Endothelial cell (in vitro differentiated cells): Measurements from ENCODE around the gene C1orf210. TPM values are rescaled to one million over a fixed set of nuclear protein-coding genes. Genes with fewer than 3 reads are reported as not detected.
A peak's percentile ranks its signal among the peaks of the same experiment; 100 is the strongest.

ENCODE experiments used
- DNase-seq: peaks from one replicate; pipeline ENCODE4 v3.0.0; 2021; ENCODE audit warnings: low spot score
- H3K27ac Mint-ChIP-seq: one replicate; pipeline ENCODE4 v1.8.0; 2021; ENCODE audit warnings: mixed read lengths, inconsistent platforms; ENCODE audit not compliant: unreplicated experiment
- H3K27me3 Mint-ChIP-seq: one replicate; pipeline ENCODE4 v1.8.0; 2021; ENCODE audit warnings: mild to moderate bottlenecking, moderate library complexity, mixed read lengths, inconsistent platforms; ENCODE audit not compliant: unreplicated experiment
- H3K36me3 Mint-ChIP-seq: one replicate; pipeline ENCODE4 v1.8.0; 2021; ENCODE audit warnings: mild to moderate bottlenecking, low read depth, mixed read lengths, inconsistent platforms; ENCODE audit not compliant: unreplicated experiment
- H3K4me1 Mint-ChIP-seq: one replicate; pipeline ENCODE4 v1.8.0; 2021; ENCODE audit warnings: mild to moderate bottlenecking, mixed read lengths, inconsistent platforms; ENCODE audit not compliant: unreplicated experiment
- H3K4me3 Mint-ChIP-seq: one replicate; pipeline ENCODE4 v1.8.0; 2021; ENCODE audit warnings: mild to moderate bottlenecking, mixed read lengths, inconsistent platforms; ENCODE audit not compliant: unreplicated experiment
- H3K9me3 Mint-ChIP-seq: one replicate; pipeline ENCODE4 v1.8.0; 2021; ENCODE audit warnings: mixed read lengths, inconsistent platforms; ENCODE audit not compliant: unreplicated experiment
- CTCF ChIP-seq: fragments of 200-600 bp; sonication (generic); IDR thresholded peaks from one replicate; pipeline ENCODE4 v1.5.0; 2021; ENCODE audit warnings: antibody characterized with exemption; ENCODE audit not compliant: unreplicated experiment
- total RNA-seq: library from RNA; stranded (reverse); fragmentation: NEBNext Ultra II Directional; extraction: Animal tissue kit (Norgen Biotek cat#: 25700); gene quantifications from one replicate; pipeline ENCODE4 v1.2.1, GENCODE V29; 2021; ENCODE audit not compliant: unreplicated experiment

C1orf210 gene
- total RNA-seq, 1 donor from 2014 or later, result not detected

- no peak for DNase-seq
Observed at GRCh38 chr1:43275826-43276620, 9.4 kb downstream of the C1orf210 start.

DNA sequence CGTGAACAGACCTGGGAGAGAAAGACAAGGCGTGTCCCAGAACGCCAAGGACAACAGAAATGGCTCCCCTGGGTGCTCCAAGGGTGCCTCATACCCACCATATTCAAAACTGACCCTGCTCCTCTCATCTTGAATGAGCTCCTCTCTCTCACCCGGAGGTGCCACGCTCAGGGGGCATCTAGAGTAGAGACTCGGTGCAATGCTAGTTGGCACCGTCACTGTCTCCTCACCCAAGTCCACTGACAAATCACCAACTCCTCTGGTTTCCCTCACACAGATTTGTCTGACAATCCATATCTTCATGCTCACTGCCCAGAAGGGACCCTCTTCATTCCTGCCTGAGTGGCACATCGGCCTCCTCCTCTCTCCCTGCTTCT, 10.6 kb downstream of the C1orf210 start:
- peaks cover 29% of the 10 kb centered on the region for H3K4me1 Mint-ChIP-seq
- DNase-seq, result no peak
- peak overlapping the region; percentile 2 for H3K4me3 Mint-ChIP-seq
- peaks cover 5% of the 10 kb centered on the region for H3K9me3 Mint-ChIP-seq
- H3K27ac Mint-ChIP-seq, result peak overlapping the region; percentile 59
- peaks cover 19% of the 10 kb centered on the region for H3K27me3 Mint-ChIP-seq
- no peak for TF ChIP-seq CTCF
- H3K36me3 Mint-ChIP-seq, result peaks cover 13% of the 10 kb centered on the region

More at GRCh38 chr1:43275826-43276620, 9.4 kb downstream of the C1orf210 start:
- peaks cover 21% of the 10 kb centered on the region for H3K27me3 Mint-ChIP-seq
- no peak overlapping the region for H3K4me3 Mint-ChIP-seq
- no peak for TF ChIP-seq CTCF
- peaks cover 23% of the 10 kb centered on the region for H3K4me1 Mint-ChIP-seq
- no peak overlapping the region for H3K27ac Mint-ChIP-seq
- peaks cover 5% of the 10 kb centered on the region for H3K9me3 Mint-ChIP-seq
- peaks cover 13% of the 10 kb centered on the region for H3K36me3 Mint-ChIP-seq

GRCh38 chr1:43274125-43274803, 11.1 kb downstream of the C1orf210 start:
- Mint-ChIP-seq H3K9me3 (peaks cover 5% of the 10 kb centered on the region), H3K36me3 (peaks cover 13% of the 10 kb centered on the region), H3K4me3 (peak overlapping the region; percentile 5), H3K27me3 (peaks cover 19% of the 10 kb centered on the region), H3K27ac (no peak overlapping the region), H3K4me1 (peaks cover 34% of the 10 kb centered on the region)
- no peak for TF ChIP-seq CTCF
- peak; percentile 38 for DNase-seq

DNA sequence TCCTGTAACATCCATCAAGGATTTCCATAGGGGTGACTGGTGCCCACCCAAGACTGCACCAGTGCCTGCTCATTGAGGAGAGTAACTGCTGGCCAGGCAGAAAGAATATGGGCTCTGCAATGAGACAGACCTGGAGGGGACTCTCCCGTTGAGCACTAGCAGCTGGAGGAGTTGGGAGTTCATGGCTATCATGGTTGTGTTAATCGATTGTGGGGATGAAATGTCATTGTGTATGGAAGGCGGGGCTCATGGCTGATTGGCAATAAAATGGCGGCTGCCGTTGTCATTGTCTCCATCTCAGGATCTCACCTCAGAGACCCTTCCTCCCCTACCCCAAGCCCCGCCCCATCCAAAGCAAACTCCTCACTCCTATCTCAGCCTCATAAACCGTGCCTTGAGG, 11.7 kb downstream of the C1orf210 start:
- peaks cover 40% of the 10 kb centered on the region for H3K4me1 Mint-ChIP-seq
- no peak for TF ChIP-seq CTCF
- peaks cover 19% of the 10 kb centered on the region for H3K27me3 Mint-ChIP-seq
- H3K9me3 Mint-ChIP-seq, result peaks cover 5% of the 10 kb centered on the region
- H3K4me3 Mint-ChIP-seq, result no peak overlapping the region
- DNase-seq, result no peak
- peak overlapping the region; percentile 52 for H3K27ac Mint-ChIP-seq
- peaks cover 13% of the 10 kb centered on the region for H3K36me3 Mint-ChIP-seq
